Suprapubic skin (tissue), 4 donors: ENCODE data around the gene METTL15. TPM values are rescaled to one million over a fixed set of nuclear protein-coding genes. Genes with fewer than 3 reads are reported as not detected.
"Not testable (repeated sequence)": the region's sequence is repeated elsewhere in the genome, so short reads cannot be mapped to it uniquely, and the experiment has no call there.

Source experiments
- DNase-seq, 2 donors: peaks; one replicate each; pipeline ENCODE4 v3.0.0-alpha.2; 2019; ENCODE audit warnings: low spot score in 2 of 2
- H3K27ac ChIP-seq: fragments of 200-600 bp; sonication (generic); one replicate; pipeline ENCODE4 v1.5.1; 2019
- H3K27me3 ChIP-seq: fragments of 200-600 bp; sonication (generic); one replicate; pipeline ENCODE4 v1.5.1; 2019
- H3K36me3 ChIP-seq: fragments of 200-600 bp; sonication (generic); one replicate; pipeline ENCODE4 v1.5.1; 2019
- H3K4me1 ChIP-seq: fragments of 200-600 bp; sonication (generic); one replicate; pipeline ENCODE4 v1.5.1; 2019
- H3K4me3 ChIP-seq: fragments of 200-600 bp; sonication (generic); one replicate; pipeline ENCODE4 v1.5.1; 2019; ENCODE audit warnings: mild to moderate bottlenecking
- H3K9me3 ChIP-seq: fragments of 200-600 bp; sonication (generic); one replicate; pipeline ENCODE4 v1.5.1; 2019
- EP300 ChIP-seq: sonication (generic); formaldehyde crosslinking; IDR thresholded peaks from one replicate; pipeline ENCODE4 v1.6.1; 2017; ENCODE audit warnings: antibody characterized with exemption
- POLR2A ChIP-seq, 2 donors: fragments of 450-650 bp; IDR thresholded peaks; one replicate each; pipeline ENCODE4 v1.6.1; 2017; ENCODE audit warnings: antibody characterized with exemption in 2 of 2, mild to moderate bottlenecking in 2 of 2, moderate library complexity in 2 of 2
- POLR2AphosphoS5 ChIP-seq, 3 donors: sonication (generic); formaldehyde crosslinking; IDR thresholded peaks; one replicate each; pipeline ENCODE4 v1.6.1; 2017; ENCODE audit warnings: antibody characterized with exemption in 3 of 3
- WGBS: methylation state at CpG from one replicate; pipeline ENCODE4 v1.1.5; 2018; 5-methylcytosine and 5-hydroxymethylcytosine counted together
- total RNA-seq, 4 donors: library from RNA; depleted of rRNA; stranded (reverse); fragments of >200 nt; gene quantifications; one replicate each; pipeline ENCODE4 v1.1.0, GENCODE V29; 2016
- TF ChIP-seq, protein P1 (sequence below), 2 donors: fragments of 200-600 bp in 1 of 2; fragments of 450-650 bp in 1 of 2; sonication (generic) in 1 of 2; IDR thresholded peaks; one replicate each; pipeline ENCODE4 v1.5.1; 2016 to 2019; ENCODE audit warnings: antibody characterized with exemption in 2 of 2, mild to moderate bottlenecking in 1 of 2, moderate library complexity in 1 of 2

METTL15 gene
- total RNA-seq, 4 donors from 2014 or later, result 6.4 to 16.1 (median 10.2) TPM

DNA sequence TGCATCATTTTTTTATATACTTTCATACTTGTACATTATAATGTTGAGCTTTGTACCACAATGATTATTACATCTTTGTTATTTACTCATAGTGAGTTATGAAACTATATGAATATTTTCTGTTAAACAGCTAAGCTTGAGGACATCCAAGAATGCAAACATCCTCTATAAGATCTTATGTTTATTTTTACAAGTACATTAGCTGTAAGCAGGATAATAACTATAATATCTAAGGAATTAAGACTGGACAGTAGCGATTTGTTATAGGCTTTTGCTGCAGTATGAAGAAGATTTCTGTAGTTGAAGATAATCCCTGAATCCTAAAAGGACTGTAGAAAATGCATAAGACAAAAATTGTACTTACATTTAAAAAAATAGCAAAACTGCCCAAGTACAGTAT lies 176.0 kb downstream of the METTL15 start:
- no peak for DNase-seq
- no peak overlapping the region for H3K27ac ChIP-seq
- WGBS, result 98% methylated on average over 1 of the region's 1 CpG
- no peaks in the 10 kb centered on the region for H3K9me3 ChIP-seq
- no peaks in the 10 kb centered on the region for H3K36me3 ChIP-seq
- H3K4me1 ChIP-seq, result no peaks in the 10 kb centered on the region
- H3K4me3 ChIP-seq, result no peak overlapping the region
- TF ChIP-seq POLR2AphosphoS5 (IDR thresholded peaks at IDR 0.05) (no peak), POLR2A (IDR thresholded peaks at IDR 0.05) (no peak), EP300 (no peak)
- TF ChIP-seq, protein P1, sequence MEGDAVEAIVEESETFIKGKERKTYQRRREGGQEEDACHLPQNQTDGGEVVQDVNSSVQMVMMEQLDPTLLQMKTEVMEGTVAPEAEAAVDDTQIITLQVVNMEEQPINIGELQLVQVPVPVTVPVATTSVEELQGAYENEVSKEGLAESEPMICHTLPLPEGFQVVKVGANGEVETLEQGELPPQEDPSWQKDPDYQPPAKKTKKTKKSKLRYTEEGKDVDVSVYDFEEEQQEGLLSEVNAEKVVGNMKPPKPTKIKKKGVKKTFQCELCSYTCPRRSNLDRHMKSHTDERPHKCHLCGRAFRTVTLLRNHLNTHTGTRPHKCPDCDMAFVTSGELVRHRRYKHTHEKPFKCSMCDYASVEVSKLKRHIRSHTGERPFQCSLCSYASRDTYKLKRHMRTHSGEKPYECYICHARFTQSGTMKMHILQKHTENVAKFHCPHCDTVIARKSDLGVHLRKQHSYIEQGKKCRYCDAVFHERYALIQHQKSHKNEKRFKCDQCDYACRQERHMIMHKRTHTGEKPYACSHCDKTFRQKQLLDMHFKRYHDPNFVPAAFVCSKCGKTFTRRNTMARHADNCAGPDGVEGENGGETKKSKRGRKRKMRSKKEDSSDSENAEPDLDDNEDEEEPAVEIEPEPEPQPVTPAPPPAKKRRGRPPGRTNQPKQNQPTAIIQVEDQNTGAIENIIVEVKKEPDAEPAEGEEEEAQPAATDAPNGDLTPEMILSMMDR (IDR thresholded peaks at IDR 0.05), result no peak
- H3K27me3 ChIP-seq, result no peaks in the 10 kb centered on the region

DNA sequence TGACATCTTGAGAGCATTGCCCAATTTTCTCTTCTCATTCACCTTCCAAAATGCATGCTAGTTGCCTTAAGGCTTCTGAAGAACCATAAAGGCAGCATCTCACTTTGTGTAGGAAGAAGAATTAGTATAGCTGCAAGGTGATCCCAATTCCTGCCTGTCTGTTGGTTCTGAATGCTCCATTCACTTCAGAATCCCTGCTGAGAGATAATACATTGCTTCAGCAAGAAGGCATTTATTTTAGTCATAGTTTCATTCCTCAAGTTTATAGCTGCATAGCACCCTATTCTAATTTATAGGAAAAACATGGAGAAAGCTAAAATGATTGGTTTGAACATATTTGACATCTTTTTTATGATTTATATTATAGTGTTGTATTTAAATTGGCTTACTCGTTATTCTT lies 181.3 kb downstream of the METTL15 start:
- Histone ChIP-seq H3K27ac (no peak overlapping the region), H3K9me3 (no peaks in the 10 kb centered on the region), H3K4me1 (no peaks in the 10 kb centered on the region), H3K4me3 (no peak overlapping the region), H3K27me3 (no peaks in the 10 kb centered on the region), H3K36me3 (peaks cover 3% of the 10 kb centered on the region)
- WGBS, result 83% methylated on average over 1 of the region's 1 CpG
- DNase-seq, result no peak
- TF ChIP-seq, protein P1 (IDR thresholded peaks at IDR 0.05), result no peak
- TF ChIP-seq POLR2AphosphoS5 (IDR thresholded peaks at IDR 0.05), result no peak
- TF ChIP-seq POLR2A (IDR thresholded peaks at IDR 0.05), result no peak

DNA sequence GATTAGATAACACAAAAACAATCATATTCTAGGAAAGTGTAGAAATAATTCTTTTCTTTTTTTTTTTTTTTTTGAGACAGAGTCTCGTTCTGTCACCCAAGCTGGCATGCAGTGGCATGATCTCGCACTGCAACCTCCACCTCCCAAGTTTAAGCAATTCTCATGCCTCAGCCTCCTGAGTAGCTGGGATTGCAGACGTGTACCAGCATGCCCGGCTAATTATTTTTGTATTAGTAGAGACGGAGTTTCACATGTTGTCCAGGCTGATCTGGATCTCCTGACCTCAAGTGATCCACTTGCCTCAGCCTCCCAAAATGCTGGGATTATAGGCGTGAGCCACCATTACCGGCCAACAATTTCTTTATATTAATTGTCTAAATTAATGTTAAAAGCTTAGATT lies 182.8 kb downstream of the METTL15 start:
- 88% methylated on average over 7 of the region's 7 CpGs for WGBS
- not testable (repeated sequence) for DNase-seq, H3K4me3 ChIP-seq, H3K36me3 ChIP-seq, H3K27ac ChIP-seq, H3K9me3 ChIP-seq, H3K4me1 ChIP-seq, H3K27me3 ChIP-seq

DNA sequence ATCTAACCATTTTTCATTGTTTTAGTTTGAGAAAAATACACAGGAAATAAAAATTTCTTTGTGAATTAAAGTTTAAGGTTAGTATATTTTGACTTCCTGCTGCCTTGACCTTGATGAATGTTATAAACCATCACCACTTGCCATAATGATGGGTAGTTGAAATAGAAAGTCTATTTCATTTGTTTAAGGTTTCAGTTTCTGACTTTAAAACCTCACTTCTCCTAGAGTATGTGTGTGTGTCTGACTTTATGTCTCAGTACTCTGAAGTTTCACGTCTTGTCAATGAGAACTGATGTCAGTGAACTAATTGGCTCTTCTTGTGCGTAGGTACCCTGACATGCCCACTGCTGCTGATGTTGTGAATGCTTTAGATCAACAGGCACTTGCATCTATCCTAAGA lies 188.2 kb downstream of the METTL15 start:
- Histone ChIP-seq H3K4me1 (no peaks in the 10 kb centered on the region), H3K36me3 (peaks cover 23% of the 10 kb centered on the region), H3K27me3 (no peaks in the 10 kb centered on the region), H3K4me3 (no peak overlapping the region), H3K27ac (no peak overlapping the region), H3K9me3 (no peaks in the 10 kb centered on the region)
- TF ChIP-seq, protein P1 (IDR thresholded peaks at IDR 0.05), result no peak
- no peak for TF ChIP-seq POLR2AphosphoS5 (IDR thresholded peaks at IDR 0.05)
- no peak for TF ChIP-seq POLR2A (IDR thresholded peaks at IDR 0.05)
- no peak for TF ChIP-seq EP300
- no peak for DNase-seq
- WGBS, result 91% methylated on average over 2 of the region's 2 CpGs

DNA sequence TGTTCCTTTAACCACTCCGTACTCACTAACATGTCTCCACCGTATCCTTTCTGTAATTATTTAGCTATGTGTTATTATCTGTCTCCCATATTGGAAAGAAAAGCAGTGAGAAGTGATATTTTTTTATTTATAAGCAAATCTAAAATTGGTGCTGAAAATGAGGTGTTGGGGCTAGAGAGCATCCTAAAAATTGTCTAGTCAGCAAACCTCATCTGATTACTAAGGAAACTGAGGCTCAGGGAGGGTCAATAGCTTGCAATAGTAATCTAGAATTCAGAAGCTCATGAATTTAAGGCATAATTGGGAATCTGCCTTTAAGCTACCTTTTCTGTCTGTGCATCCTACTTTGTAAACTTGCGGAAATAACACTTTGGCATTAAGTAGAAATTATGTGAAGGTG lies 190.0 kb downstream of the METTL15 start:
- Histone ChIP-seq H3K9me3 (no peaks in the 10 kb centered on the region), H3K36me3 (peaks cover 23% of the 10 kb centered on the region), H3K27ac (no peak overlapping the region), H3K4me3 (no peak overlapping the region), H3K27me3 (no peaks in the 10 kb centered on the region), H3K4me1 (no peaks in the 10 kb centered on the region)
- 98% methylated on average over 3 of the region's 3 CpGs for WGBS
- TF ChIP-seq, protein P1 (IDR thresholded peaks at IDR 0.05), result no peak
- TF ChIP-seq EP300, result no peak
- no peak for TF ChIP-seq POLR2AphosphoS5 (IDR thresholded peaks at IDR 0.05)
- TF ChIP-seq POLR2A (IDR thresholded peaks at IDR 0.05), result no peak
- DNase-seq, result no peak

DNA sequence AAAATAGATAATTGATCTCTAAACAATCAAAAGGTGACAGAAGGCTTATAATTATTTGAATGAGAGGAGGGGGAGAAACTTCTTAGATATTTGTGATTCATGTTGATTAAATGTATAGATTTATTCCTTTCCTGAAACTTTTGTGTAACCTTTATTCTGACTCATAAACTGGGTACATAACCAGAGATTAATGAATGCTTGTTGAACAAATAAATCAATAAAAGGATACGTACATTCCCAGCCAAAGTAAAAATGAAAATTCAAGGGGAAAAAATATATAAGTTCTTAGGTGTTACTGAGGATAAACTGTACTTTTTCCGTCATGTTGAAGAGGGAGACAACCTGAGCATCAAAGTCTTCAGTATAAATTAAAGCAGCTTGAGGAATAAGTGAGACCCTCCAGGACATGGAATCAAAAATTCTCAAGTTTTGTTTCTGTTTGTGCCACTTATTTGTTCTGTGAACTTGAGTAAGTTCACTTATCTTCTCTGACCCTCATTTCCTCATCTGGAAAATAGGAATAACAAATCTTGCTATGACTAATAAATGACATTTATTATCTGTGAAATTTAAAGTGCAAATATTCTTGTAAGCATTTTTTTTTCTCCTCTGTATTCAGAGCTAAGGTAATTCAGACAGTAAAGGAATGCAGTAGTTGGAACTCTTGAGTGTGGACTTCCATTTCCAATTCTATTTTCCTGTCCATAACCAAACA lies 195.4 kb downstream of the METTL15 start:
- WGBS, result 92% methylated on average over 2 of the region's 2 CpGs
- TF ChIP-seq POLR2AphosphoS5 (IDR thresholded peaks at IDR 0.05) (no peak), POLR2A (IDR thresholded peaks at IDR 0.05) (no peak), EP300 (no peak)
- TF ChIP-seq, protein P1 (IDR thresholded peaks at IDR 0.05), result no peak
- no peak overlapping the region for H3K27ac ChIP-seq
- no peaks in the 10 kb centered on the region for H3K27me3 ChIP-seq
- no peak overlapping the region for H3K4me3 ChIP-seq
- peaks cover 7% of the 10 kb centered on the region for H3K36me3 ChIP-seq
- no peaks in the 10 kb centered on the region for H3K9me3 ChIP-seq
- no peaks in the 10 kb centered on the region for H3K4me1 ChIP-seq
- DNase-seq, result no peak
